ENCODE results near the gene KCNMA1.

Gene KCNMA1

GRCh38 chr10:77643795-77644468 is 6.3 kb upstream of the KCNMA1 start:
- Histone ChIP-seq H3K79me2 (ENCODE audit: insufficient read depth, low read depth) (no peaks in the 10 kb centered on the region), H3K27ac (no peak overlapping the region), H3K4me1 (ENCODE audit: low read depth, poor library complexity, severe bottlenecking) (peaks cover 14% of the 10 kb centered on the region), H3K36me3 (ENCODE audit: insufficient read depth) (no peaks in the 10 kb centered on the region), H4K20me1 (ENCODE audit: insufficient read depth) (no peaks in the 10 kb centered on the region), H3K4me3 (IDR thresholded peaks at IDR 0.05; ENCODE audit: insufficient read depth, low read depth, low read length) (no peak overlapping the region), H2AFZ (ENCODE audit: low read depth) (no peak overlapping the region), H3K4me2 (no peak overlapping the region), H3K27me3 (ENCODE audit: insufficient read depth, low read depth) (no peaks in the 10 kb centered on the region), H3K9ac (no peak overlapping the region)
- TF ChIP-seq CTCF (conservative IDR thresholded peaks at IDR 0.05; ENCODE audit: low read depth, low read length), result peak; percentile 74

GRCh38 chr10:77641788-77642397 is 4.3 kb upstream of the KCNMA1 start:
- Histone ChIP-seq H3K79me2 (ENCODE audit: insufficient read depth, low read depth) (no peaks in the 10 kb centered on the region), H2AFZ (ENCODE audit: low read depth) (no peak overlapping the region), H3K36me3 (ENCODE audit: insufficient read depth) (no peaks in the 10 kb centered on the region), H3K4me2 (no peak overlapping the region), H3K27me3 (ENCODE audit: insufficient read depth, low read depth) (no peaks in the 10 kb centered on the region), H3K9ac (no peak overlapping the region), H3K27ac (no peak overlapping the region), H3K4me3 (IDR thresholded peaks at IDR 0.05; ENCODE audit: insufficient read depth, low read depth, low read length) (no peak overlapping the region), H3K4me1 (ENCODE audit: low read depth, poor library complexity, severe bottlenecking) (peaks cover 5% of the 10 kb centered on the region), H4K20me1 (ENCODE audit: insufficient read depth) (no peaks in the 10 kb centered on the region)
- peak; percentile 90 for TF ChIP-seq CTCF (conservative IDR thresholded peaks at IDR 0.05; ENCODE audit: low read depth, low read length)

GRCh38 chr10:77641344-77641743 is 3.7 kb upstream of the KCNMA1 start:
- no peak for TF ChIP-seq CTCF (conservative IDR thresholded peaks at IDR 0.05; ENCODE audit: low read depth, low read length)
- Histone ChIP-seq H3K36me3 (ENCODE audit: insufficient read depth) (no peaks in the 10 kb centered on the region), H3K9ac (no peak overlapping the region), H3K27me3 (ENCODE audit: insufficient read depth, low read depth) (no peaks in the 10 kb centered on the region), H4K20me1 (ENCODE audit: insufficient read depth) (no peaks in the 10 kb centered on the region), H3K4me1 (ENCODE audit: low read depth, poor library complexity, severe bottlenecking) (peaks cover 5% of the 10 kb centered on the region), H3K79me2 (ENCODE audit: insufficient read depth, low read depth) (no peaks in the 10 kb centered on the region), H3K4me3 (IDR thresholded peaks at IDR 0.05; ENCODE audit: insufficient read depth, low read depth, low read length) (no peak overlapping the region), H3K27ac (no peak overlapping the region), H2AFZ (ENCODE audit: low read depth) (no peak overlapping the region), H3K4me2 (no peak overlapping the region)

GRCh38 chr10:77640167-77640566 is 2.6 kb upstream of the KCNMA1 start:
- no peak for TF ChIP-seq CTCF (conservative IDR thresholded peaks at IDR 0.05; ENCODE audit: low read depth, low read length)
- Histone ChIP-seq H3K79me2 (ENCODE audit: insufficient read depth, low read depth) (no peaks in the 10 kb centered on the region), H3K36me3 (ENCODE audit: insufficient read depth) (no peaks in the 10 kb centered on the region), H3K4me3 (IDR thresholded peaks at IDR 0.05; ENCODE audit: insufficient read depth, low read depth, low read length) (no peak overlapping the region), H3K27ac (no peak overlapping the region), H2AFZ (ENCODE audit: low read depth) (no peak overlapping the region), H3K4me1 (ENCODE audit: low read depth, poor library complexity, severe bottlenecking) (peaks cover 5% of the 10 kb centered on the region), H3K27me3 (ENCODE audit: insufficient read depth, low read depth) (no peaks in the 10 kb centered on the region), H3K4me2 (no peak overlapping the region), H3K9ac (no peak overlapping the region), H4K20me1 (ENCODE audit: insufficient read depth) (no peaks in the 10 kb centered on the region)

All from KMS-11 (cell line).